ENCODE data around the gene SSR2.

DNA sequence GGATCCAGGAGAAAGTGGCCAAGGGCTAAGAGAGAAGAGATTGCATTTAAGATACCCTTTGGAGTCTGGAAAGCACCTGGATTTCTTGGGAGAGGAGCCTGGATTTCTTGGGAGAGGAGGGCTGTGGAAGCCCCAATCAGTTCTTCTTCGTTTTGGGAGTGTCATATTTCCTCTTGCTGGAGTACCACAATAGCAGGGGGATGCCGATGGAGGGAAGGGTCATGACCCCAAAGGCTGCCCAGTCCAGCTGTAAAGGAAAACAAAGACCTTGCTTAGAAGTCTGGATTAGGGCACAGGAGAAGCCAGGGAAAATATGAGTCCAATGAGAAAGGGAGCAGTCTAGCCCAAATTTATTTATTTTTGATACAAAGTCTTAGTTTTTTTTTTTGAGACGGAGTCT is 11.3 kb downstream of the SSR2 start:
- no peak for TF ChIP-seq EZH2phosphoT487 (IDR thresholded peaks at IDR 0.05; ENCODE audit: borderline replicate concordance, low read length)
- TF ChIP-seq, protein P1, sequence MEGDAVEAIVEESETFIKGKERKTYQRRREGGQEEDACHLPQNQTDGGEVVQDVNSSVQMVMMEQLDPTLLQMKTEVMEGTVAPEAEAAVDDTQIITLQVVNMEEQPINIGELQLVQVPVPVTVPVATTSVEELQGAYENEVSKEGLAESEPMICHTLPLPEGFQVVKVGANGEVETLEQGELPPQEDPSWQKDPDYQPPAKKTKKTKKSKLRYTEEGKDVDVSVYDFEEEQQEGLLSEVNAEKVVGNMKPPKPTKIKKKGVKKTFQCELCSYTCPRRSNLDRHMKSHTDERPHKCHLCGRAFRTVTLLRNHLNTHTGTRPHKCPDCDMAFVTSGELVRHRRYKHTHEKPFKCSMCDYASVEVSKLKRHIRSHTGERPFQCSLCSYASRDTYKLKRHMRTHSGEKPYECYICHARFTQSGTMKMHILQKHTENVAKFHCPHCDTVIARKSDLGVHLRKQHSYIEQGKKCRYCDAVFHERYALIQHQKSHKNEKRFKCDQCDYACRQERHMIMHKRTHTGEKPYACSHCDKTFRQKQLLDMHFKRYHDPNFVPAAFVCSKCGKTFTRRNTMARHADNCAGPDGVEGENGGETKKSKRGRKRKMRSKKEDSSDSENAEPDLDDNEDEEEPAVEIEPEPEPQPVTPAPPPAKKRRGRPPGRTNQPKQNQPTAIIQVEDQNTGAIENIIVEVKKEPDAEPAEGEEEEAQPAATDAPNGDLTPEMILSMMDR (IDR thresholded peaks at IDR 0.05; ENCODE audit: low read depth, low read length, poor library complexity, severe bottlenecking) = no peak

All from DOHH2 (cell line).